Measurements from ENCODE around the gene WDR86.

DNA sequence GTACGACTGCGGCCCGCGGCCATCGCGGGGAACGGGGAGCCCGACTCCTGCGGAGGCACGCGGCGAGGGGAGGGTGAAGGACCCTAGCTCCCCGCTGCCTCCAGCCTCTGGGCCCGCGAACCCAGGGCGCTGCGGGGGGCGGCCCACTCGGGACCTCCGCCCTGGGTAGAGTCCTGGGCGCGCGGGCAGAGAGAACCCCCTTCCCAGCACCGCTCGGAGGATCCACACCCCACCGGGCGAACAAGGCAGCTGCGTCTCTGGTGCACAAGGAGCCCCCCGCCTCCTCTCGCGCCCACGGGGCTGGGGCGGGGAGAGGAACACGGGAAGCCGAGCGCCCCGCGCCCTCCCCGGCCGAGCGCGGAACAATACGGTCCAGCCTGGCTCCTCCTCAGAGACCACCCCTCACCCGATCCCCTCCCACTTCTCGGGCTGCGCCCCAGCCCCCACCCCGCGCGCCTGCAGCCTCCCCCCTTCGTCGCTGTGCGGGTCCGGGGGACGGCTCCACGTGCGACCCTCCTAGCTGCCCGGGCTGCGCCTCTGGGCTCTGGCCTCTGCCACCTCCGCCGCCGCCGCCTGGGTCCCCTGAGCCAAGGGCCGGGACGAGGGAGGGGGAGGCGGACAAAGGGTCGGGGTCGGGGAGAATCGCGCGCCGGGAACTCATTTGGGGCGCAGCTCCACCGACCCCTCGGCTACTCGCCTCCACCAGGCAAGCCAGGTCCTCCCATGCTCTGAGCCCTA is at the start of gene WDR86:
- TF ChIP-seq MAFK (IDR thresholded peaks at IDR 0.05; ENCODE audit: low read depth, low read length) (no peak), RAD21 (IDR thresholded peaks at IDR 0.05; ENCODE audit: low read length) (no peak), CEBPB (IDR thresholded peaks at IDR 0.05; ENCODE audit: low read depth, low read length) (no peak), POLR2A (IDR thresholded peaks at IDR 0.05; ENCODE audit: low read depth, low read length) (no peak), RCOR1 (IDR thresholded peaks at IDR 0.05; ENCODE audit: insufficient replicate concordance, low read length) (no peak), MXI1 (IDR thresholded peaks at IDR 0.05; ENCODE audit: borderline replicate concordance, low read depth, low read length) (no peak), SMC3 (IDR thresholded peaks at IDR 0.05; ENCODE audit: low read depth, low read length) (no peak), CHD1 (IDR thresholded peaks at IDR 0.05; ENCODE audit: low read depth, low read length) (no peak), BHLHE40 (IDR thresholded peaks at IDR 0.05; ENCODE audit: low read depth, low read length) (no peak), MAZ (IDR thresholded peaks at IDR 0.05; ENCODE audit: borderline replicate concordance, low read depth, low read length) (no peak)
- TF ChIP-seq, protein P1, sequence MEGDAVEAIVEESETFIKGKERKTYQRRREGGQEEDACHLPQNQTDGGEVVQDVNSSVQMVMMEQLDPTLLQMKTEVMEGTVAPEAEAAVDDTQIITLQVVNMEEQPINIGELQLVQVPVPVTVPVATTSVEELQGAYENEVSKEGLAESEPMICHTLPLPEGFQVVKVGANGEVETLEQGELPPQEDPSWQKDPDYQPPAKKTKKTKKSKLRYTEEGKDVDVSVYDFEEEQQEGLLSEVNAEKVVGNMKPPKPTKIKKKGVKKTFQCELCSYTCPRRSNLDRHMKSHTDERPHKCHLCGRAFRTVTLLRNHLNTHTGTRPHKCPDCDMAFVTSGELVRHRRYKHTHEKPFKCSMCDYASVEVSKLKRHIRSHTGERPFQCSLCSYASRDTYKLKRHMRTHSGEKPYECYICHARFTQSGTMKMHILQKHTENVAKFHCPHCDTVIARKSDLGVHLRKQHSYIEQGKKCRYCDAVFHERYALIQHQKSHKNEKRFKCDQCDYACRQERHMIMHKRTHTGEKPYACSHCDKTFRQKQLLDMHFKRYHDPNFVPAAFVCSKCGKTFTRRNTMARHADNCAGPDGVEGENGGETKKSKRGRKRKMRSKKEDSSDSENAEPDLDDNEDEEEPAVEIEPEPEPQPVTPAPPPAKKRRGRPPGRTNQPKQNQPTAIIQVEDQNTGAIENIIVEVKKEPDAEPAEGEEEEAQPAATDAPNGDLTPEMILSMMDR (conservative IDR thresholded peaks at IDR 0.05; ENCODE audit: low read depth, low read length): no peak
- TF ChIP-seq, protein P2, sequence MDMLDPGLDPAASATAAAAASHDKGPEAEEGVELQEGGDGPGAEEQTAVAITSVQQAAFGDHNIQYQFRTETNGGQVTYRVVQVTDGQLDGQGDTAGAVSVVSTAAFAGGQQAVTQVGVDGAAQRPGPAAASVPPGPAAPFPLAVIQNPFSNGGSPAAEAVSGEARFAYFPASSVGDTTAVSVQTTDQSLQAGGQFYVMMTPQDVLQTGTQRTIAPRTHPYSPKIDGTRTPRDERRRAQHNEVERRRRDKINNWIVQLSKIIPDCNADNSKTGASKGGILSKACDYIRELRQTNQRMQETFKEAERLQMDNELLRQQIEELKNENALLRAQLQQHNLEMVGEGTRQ (IDR thresholded peaks at IDR 0.05; ENCODE audit: low read depth, low read length): no peak
- TF ChIP-seq, protein P3, sequence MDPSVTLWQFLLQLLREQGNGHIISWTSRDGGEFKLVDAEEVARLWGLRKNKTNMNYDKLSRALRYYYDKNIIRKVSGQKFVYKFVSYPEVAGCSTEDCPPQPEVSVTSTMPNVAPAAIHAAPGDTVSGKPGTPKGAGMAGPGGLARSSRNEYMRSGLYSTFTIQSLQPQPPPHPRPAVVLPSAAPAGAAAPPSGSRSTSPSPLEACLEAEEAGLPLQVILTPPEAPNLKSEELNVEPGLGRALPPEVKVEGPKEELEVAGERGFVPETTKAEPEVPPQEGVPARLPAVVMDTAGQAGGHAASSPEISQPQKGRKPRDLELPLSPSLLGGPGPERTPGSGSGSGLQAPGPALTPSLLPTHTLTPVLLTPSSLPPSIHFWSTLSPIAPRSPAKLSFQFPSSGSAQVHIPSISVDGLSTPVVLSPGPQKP (IDR thresholded peaks at IDR 0.05; ENCODE audit: borderline replicate concordance, low read depth, low read length): no peak
